GM19238 (cell line): ENCODE measurements around the gene WDR90.

Experiments used
- DNase-seq: peaks from one replicate; pipeline ENCODE4 v3.0.0; 2011; ENCODE audit warnings: low spot score; ENCODE audit not compliant: insufficient read length

The WDR90 gene

GRCh38 chr16:674968-675883 lies 26.1 kb downstream of the WDR90 start, which contains the start of gene RHBDL1:
Gene RHBDL1 (plus strand): TSS chr16:675671. CDS start chr16:675791, 120 bp downstream.
- no peak for DNase-seq

- DNase-seq, result no peak
These were observed 26.9 kb downstream of the WDR90 start for GRCh38 chr16:675884-676564.

- DNase-seq, result no peak
These were observed 27.4 kb downstream of the WDR90 start for GRCh38 chr16:676565-676902.

- DNase-seq, result no peak
These were observed 27.7 kb downstream of the WDR90 start for GRCh38 chr16:676913-677312.

GRCh38 chr16:677316-678190 lies 28.4 kb downstream of the WDR90 start:
- DNase-seq, result no peak

GRCh38 chr16:678209-678857 lies 29.2 kb downstream of the WDR90 start:
- DNase-seq, result no peak

- no peak for DNase-seq
These were observed 30.0 kb downstream of the WDR90 start for GRCh38 chr16:678858-679813.

- peak; percentile 89 for DNase-seq
These were observed 30.9 kb downstream of the WDR90 start, which contains the start of gene STUB1 for GRCh38 chr16:679814-680624. Gene STUB1 (plus strand): TSS chr16:680410. CDS start chr16:680526, 116 bp downstream.

- DNase-seq, result no peak
These were observed 31.4 kb downstream of the WDR90 start for GRCh38 chr16:680625-680945.

GRCh38 chr16:680967-681745 lies 32.0 kb downstream of the WDR90 start:
- no peak for DNase-seq

GRCh38 chr16:681746-682427 lies 32.7 kb downstream of the WDR90 start:
- DNase-seq, result no peak

- no peak for DNase-seq
These were observed 33.6 kb downstream of the WDR90 start for GRCh38 chr16:682493-683395.

- no peak for DNase-seq
These were observed 34.4 kb downstream of the WDR90 start for GRCh38 chr16:683396-684070.

GRCh38 chr16:684071-684794 lies 35.1 kb downstream of the WDR90 start, which contains the start of gene JMJD8:
Gene JMJD8 (minus strand): TSS chr16:684334. CDS start chr16:684319, 15 bp downstream.
- DNase-seq, result peak; percentile 100

- no peak for DNase-seq
These were observed 36.0 kb downstream of the WDR90 start for GRCh38 chr16:684961-685696.
